Left ventricle myocardium inferior (tissue), 1 donor: ENCODE measurements around the gene PATZ1. TPM values are rescaled to one million over a fixed set of nuclear protein-coding genes. Genes with fewer than 3 reads are reported as not detected.

Experiments used
- DNase-seq: peaks from one replicate; pipeline ENCODE4 v3.0.0-alpha.2; 2020
- H3K27ac ChIP-seq: fragments of 200-600 bp; replicated peaks from 2 replicates; pipeline ENCODE4 v1.8.0; 2021
- H3K27me3 ChIP-seq: fragments of 200-600 bp; 2 replicates; pipeline ENCODE4 v1.8.0; 2021; ENCODE audit warnings: low read depth
- H3K36me3 ChIP-seq: fragments of 200-600 bp; 2 replicates; pipeline ENCODE4 v1.8.0; 2021
- H3K4me1 ChIP-seq: fragments of 200-600 bp; 2 replicates; pipeline ENCODE4 v1.8.0; 2021
- H3K4me3 ChIP-seq: fragments of 200-600 bp; 2 replicates; pipeline ENCODE4 v1.8.0; 2021; ENCODE audit warnings: mild to moderate bottlenecking, moderate library complexity
- H3K9me3 ChIP-seq: fragments of 200-600 bp; replicated peaks from 2 replicates; pipeline ENCODE4 v1.8.0; 2021
- intact Hi-C: fragments of 100-400 bp; cut with micrococcal nuclease; formaldehyde crosslinking; loops from one replicate; pipeline ENCODE4 v1.11.0; 2022
- total RNA-seq: library from RNA; stranded (reverse); fragmentation: NEBNext Ultra II Directional; extraction: Animal tissue kit (Norgen Biotek cat#: 25700); gene quantifications from one replicate; pipeline ENCODE4 v1.2.1, GENCODE V29; 2021
- TF ChIP-seq, protein P1 (sequence below): fragments of 200-600 bp; IDR thresholded peaks from 2 replicates; pipeline ENCODE4 v1.8.0; 2021; ENCODE audit warnings: antibody characterized with exemption, mild to moderate bottlenecking, borderline replicate concordance
- donor health status: DM: no; HTN: yes; CAD: no; lungs with severe emphysema.

PATZ1 gene
- total RNA-seq, 1 donor from 2014 or later = 13.2 TPM

DNA sequence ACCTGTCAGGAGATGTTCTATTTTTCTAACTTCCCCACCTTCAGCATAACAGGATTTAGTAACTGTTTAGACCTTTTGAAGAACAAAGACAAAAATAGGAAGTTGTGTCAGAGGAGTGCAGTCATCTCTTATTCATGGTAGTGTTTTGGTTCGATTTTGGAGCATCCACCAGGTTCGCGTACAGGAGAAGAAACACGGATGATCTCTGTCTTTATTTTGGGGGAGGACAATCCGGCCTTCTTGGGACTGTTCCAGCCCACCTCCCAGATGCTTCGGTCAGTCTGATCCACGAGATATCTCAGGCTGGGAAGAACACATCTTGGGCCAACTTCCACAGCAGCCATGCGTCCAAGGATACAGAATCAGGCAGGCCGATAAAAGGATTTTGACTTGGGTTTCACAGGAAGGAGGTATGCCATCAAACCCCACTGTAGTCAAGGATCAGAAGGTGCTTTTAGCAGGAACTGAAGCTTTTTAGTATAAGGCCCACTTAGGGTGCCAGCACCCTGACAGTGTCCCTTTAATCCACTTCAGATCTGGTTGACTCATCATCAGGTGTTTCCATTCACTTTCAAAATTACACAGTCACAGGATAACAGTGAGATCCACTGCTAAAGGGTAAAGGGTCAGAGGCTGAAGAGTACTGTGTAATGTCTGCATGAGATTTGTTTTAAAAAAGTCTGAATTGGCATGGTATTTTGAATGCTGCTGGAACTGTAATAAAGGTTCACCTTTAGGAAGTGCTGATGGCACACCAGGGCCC, 16.5 kb downstream of the PATZ1 start:
- intact Hi-C loops = no loop called here

DNA sequence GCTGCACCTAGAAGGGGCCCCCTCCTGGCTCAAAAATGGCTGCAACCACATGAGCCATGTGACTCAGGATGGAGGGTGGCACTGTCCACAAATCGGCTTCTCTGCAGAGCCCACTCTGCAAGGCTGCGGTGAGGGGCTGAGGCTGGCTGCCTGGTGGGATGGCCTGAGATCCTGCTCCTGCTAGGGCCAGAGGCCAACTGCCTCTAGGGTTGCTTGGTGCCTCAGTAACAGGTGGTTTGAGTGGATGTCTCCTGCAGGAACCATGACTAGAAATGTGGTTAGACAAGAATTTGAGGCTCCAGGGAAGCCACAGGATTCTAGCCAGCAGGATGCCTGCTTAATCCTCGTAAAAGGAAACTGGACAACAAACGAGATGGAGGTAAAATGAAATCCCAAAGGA, 17.1 kb downstream of the PATZ1 start:
- TF ChIP-seq, protein P1, sequence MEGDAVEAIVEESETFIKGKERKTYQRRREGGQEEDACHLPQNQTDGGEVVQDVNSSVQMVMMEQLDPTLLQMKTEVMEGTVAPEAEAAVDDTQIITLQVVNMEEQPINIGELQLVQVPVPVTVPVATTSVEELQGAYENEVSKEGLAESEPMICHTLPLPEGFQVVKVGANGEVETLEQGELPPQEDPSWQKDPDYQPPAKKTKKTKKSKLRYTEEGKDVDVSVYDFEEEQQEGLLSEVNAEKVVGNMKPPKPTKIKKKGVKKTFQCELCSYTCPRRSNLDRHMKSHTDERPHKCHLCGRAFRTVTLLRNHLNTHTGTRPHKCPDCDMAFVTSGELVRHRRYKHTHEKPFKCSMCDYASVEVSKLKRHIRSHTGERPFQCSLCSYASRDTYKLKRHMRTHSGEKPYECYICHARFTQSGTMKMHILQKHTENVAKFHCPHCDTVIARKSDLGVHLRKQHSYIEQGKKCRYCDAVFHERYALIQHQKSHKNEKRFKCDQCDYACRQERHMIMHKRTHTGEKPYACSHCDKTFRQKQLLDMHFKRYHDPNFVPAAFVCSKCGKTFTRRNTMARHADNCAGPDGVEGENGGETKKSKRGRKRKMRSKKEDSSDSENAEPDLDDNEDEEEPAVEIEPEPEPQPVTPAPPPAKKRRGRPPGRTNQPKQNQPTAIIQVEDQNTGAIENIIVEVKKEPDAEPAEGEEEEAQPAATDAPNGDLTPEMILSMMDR = no peak
- peaks cover 96% of the 10 kb centered on the region for H3K36me3 ChIP-seq
- intact Hi-C loops = no loop called here
- no peak overlapping the region for H3K27ac ChIP-seq
- H3K9me3 ChIP-seq = no peaks in the 10 kb centered on the region
- H3K4me1 ChIP-seq = peaks cover 2% of the 10 kb centered on the region
- H3K27me3 ChIP-seq = no peaks in the 10 kb centered on the region
- DNase-seq = no peak
- H3K4me3 ChIP-seq = no peak overlapping the region

More for the DNA sequence above, 16.5 kb downstream of the PATZ1 start:
- no peak overlapping the region for H3K4me3 ChIP-seq
- H3K27me3 ChIP-seq = no peaks in the 10 kb centered on the region
- H3K27ac ChIP-seq = no peak overlapping the region
- TF ChIP-seq, protein P1 = no peak
- DNase-seq = no peak
- peaks cover 6% of the 10 kb centered on the region for H3K4me1 ChIP-seq
- H3K36me3 ChIP-seq = peaks cover 99% of the 10 kb centered on the region
- no peaks in the 10 kb centered on the region for H3K9me3 ChIP-seq

DNA sequence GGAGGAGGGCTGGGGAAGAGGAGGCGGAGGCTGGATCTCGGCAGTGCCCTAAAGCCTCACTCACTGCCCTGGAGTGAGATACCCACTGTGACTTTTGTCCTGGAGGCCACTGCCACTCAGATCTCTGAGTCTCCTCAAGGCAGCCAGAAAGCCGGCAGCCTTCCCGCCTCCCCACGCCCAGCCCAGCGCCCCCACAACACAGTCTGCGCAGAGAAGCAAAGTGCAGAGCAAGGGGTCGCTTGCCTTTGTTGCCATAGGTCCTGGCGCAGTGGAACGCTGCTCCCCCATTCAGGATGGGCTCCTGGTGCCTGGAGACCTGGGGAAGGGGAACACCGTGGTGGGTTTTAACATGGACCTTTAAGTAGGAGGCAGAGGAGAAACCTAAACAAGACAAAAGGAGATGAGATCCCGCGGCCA, 17.6 kb downstream of the PATZ1 start:
- no peaks in the 10 kb centered on the region for H3K4me1 ChIP-seq
- no peaks in the 10 kb centered on the region for H3K9me3 ChIP-seq
- H3K36me3 ChIP-seq = peaks cover 93% of the 10 kb centered on the region
- H3K27me3 ChIP-seq = no peaks in the 10 kb centered on the region
- H3K27ac ChIP-seq = no peak overlapping the region
- TF ChIP-seq, protein P1 = no peak
- no peak overlapping the region for H3K4me3 ChIP-seq
- intact Hi-C loops = no loop called here
- no peak for DNase-seq

DNA sequence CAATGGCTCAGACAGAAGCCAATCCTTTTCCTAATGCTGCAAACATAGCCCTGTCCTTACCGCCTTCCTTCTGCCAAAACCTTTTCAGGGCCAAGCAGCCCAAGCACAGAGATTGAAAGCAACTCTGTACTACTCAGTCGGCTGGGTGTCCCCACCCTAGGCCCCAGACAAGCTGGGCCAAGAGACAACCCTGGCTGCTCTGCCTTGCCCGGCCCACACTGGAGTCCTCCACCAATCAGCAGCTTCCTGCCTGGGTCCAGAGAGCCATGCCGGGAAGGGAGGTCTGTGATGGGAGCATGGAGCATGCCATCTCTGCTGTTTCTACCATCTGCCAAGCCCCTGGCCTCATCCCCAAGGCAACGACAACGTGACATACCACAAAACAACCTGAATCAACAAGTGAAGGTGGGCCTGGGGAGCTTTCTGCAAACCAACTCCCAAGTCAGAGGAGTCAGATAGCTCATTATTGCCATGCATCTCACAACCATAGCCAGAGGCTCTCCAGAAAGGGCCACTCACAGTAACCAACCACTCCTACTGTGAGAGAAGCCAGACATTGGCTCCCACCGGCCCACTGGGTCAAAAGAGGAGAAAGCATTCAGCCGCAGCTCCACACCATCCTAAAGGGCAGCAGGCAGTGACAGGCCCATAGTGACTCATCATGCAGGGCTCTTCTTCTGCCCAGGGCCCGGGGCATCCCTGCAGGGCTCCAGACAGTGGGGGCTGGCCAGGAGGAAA, 18.2 kb downstream of the PATZ1 start:
- TF ChIP-seq, protein P1 = no peak
- intact Hi-C loops = no loop called here
- Histone ChIP-seq H3K9me3 (no peaks in the 10 kb centered on the region), H3K27me3 (no peaks in the 10 kb centered on the region), H3K4me1 (no peaks in the 10 kb centered on the region), H3K27ac (no peak overlapping the region), H3K4me3 (no peak overlapping the region), H3K36me3 (peaks cover 89% of the 10 kb centered on the region)
- DNase-seq = no peak

DNA sequence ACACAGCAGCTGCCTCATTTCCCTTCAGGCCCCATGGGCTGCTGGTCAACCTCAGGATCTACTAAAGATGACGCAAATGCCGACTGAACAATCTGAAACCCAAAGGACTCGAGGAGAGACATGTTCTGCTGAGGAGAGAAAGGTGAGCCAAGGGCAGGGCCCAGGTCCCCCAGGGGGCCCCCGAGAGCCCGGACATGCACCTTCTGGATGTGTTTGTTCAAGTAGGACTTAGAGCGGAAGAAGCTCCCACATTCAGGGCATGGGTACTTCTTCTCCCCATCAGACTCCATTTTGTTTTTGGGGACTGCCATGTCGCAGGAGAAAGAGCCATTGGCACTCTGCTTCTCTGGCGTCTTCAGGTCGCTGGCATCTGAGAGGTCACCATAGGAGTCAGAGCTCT, 19.3 kb downstream of the PATZ1 start:
- Histone ChIP-seq H3K4me1 (no peaks in the 10 kb centered on the region), H3K9me3 (no peaks in the 10 kb centered on the region), H3K27me3 (no peaks in the 10 kb centered on the region), H3K36me3 (peaks cover 78% of the 10 kb centered on the region), H3K4me3 (no peak overlapping the region), H3K27ac (no peak overlapping the region)
- DNase-seq = no peak
- TF ChIP-seq, protein P1 = no peak
- intact Hi-C loops = no loop called here
